Stimulated activated CD8-positive, alpha-beta memory T cell treated with anti-CD3 and anti-CD28 coated beads, Interleukin-15, amount 100 ng/mL, for 48 hours (primary cell): ENCODE measurements around the gene MLKL.
A peak's percentile ranks its signal among the peaks of the same experiment; 100 is the strongest.
"Not testable (repeated sequence)": the region's sequence is repeated elsewhere in the genome, so short reads cannot be mapped to it uniquely, and the experiment has no call there.

Experiments
- DNase-seq, 2 donors: peaks; one replicate each; pipeline ENCODE4 v3.0.0-alpha.2; 2020; ENCODE audit warnings: low read depth in 2 of 2

The MLKL gene

GRCh38 chr16:74699666-74700065, 996 bp downstream of the MLKL start:
- DNase-seq = no peak

GRCh38 chr16:74698222-74698621, 2.4 kb downstream of the MLKL start:
- no peak for DNase-seq

GRCh38 chr16:74695450-74696422, 4.9 kb downstream of the MLKL start:
- peak; percentile 28 to 41 for DNase-seq

- DNase-seq = no peak
These were observed 9.4 kb downstream of the MLKL start for GRCh38 chr16:74691093-74691855.

- DNase-seq = no peak
These were observed 18.1 kb downstream of the MLKL start for GRCh38 chr16:74682556-74682955.

- DNase-seq = no peak
These were observed 20.0 kb downstream of the MLKL start for GRCh38 chr16:74680681-74681080.

- no peak for DNase-seq
These were observed 20.7 kb downstream of the MLKL start for GRCh38 chr16:74679983-74680382.

GRCh38 chr16:74677868-74678267, 22.8 kb downstream of the MLKL start:
- DNase-seq = no peak

- no peak for DNase-seq
These were observed 26.8 kb downstream of the MLKL start for GRCh38 chr16:74673876-74674275.

GRCh38 chr16:74668877-74669276, 31.8 kb downstream of the MLKL start:
- not testable (repeated sequence) for DNase-seq

GRCh38 chr16:74667255-74667700, 33.4 kb downstream of the MLKL start:
- peak; percentile 19 to 40 for DNase-seq

GRCh38 chr16:74666425-74667254, 34.0 kb downstream of the MLKL start, which contains the start of gene RFWD3:
Gene RFWD3 (minus strand): TSS chr16:74666877. CDS start chr16:74661449, 5,428 bp downstream.
- peak; percentile 95 to 96 for DNase-seq

- no peak for DNase-seq
These were observed 34.6 kb downstream of the MLKL start for GRCh38 chr16:74666010-74666421.

GRCh38 chr16:74661064-74661463, 39.6 kb downstream of the MLKL start:
- no peak for DNase-seq

- no peak for DNase-seq
These were observed 40.3 kb downstream of the MLKL start for GRCh38 chr16:74660383-74660782.

- no peak for DNase-seq
These were observed 41.6 kb downstream of the MLKL start for GRCh38 chr16:74659041-74659440.

GRCh38 chr16:74657870-74658642, 42.6 kb downstream of the MLKL start:
- DNase-seq = no peak

GRCh38 chr16:74654536-74655050, 46.1 kb downstream of the MLKL start:
- DNase-seq = no peak

GRCh38 chr16:74652883-74653282, 47.8 kb downstream of the MLKL start:
- DNase-seq = not testable (repeated sequence)

GRCh38 chr16:74652249-74652648, 48.4 kb downstream of the MLKL start:
- DNase-seq = no peak

GRCh38 chr16:74651841-74652240, 48.8 kb downstream of the MLKL start:
- DNase-seq = no peak
